Dermis microvascular lymphatic vessel endothelial cell (primary cell): ENCODE measurements around the gene FER. TPM values are rescaled to one million over a fixed set of nuclear protein-coding genes. Genes with fewer than 3 reads are reported as not detected.
"Not testable (repeated sequence)": the region's sequence is repeated elsewhere in the genome, so short reads cannot be mapped to it uniquely, and the experiment has no call there.

Experiments
- DNase-seq, 2 donors: peaks; one replicate each; pipeline versions ENCODE4 v3.0.0 to v3.0.0-alpha.2; 2010; ENCODE audit warnings: low read depth in 2 of 2
- total RNA-seq: library from RNA; depleted of rRNA; stranded (reverse); fragments of >200 nt; gene quantifications from 2 replicates; pipeline ENCODE4 v1.2.1, GENCODE V29; 2014

Gene FER
- total RNA-seq, 1 donor from 2014 or later, result 11.7 TPM

DNA sequence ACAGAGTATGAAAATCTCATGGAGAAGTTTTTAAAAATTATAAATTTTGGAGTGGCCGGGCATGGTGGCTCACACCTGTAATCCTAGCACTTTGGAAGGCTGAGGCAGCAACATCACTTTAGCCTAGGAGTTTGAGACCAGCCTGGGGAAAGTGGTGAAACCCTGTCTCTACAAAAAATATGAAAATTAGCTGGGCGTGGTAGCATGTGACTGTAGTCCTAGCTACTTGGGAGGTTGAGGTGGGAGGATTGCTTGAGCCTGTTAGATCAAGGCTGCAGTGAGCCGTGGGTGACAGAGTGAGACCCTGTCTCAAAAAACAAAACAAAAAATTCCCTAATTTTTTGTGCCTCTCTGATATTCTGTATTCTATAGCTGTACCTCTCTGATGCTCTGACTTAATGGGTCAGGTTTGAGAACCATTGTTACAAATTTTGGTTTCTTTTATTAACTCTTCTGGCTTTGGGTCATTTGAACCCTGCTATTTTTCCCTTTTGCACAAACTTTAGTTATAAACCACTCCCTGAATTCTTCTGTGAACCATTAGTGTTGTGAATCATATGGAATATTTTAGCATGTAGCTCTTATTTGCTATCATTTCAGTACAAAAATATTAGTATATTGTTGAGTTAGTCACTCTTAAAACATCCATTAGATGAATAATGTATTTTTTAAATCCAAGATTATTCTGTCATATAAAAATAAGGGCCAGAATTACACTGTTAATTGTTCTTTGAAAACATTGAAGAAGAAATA lies 51.0 kb downstream of the FER start:
- DNase-seq, result no peak

DNA sequence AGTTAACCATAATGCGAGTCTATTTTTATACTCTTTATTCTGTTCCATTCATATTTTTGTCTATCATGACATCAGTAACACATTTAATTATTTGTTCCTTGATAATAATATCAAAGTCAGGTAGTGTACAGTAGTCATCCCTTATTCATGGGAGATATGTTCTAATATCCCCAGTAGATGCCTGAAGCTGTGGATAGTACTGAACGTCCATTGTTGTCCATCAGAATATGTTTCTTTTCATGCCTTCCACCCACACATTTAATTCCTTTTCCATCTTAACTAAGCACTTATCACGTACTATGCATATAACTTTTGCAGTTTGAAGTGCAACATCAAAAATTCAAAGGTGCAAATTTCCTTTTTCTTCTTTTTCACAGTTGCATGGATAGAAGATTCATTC lies 53.6 kb downstream of the FER start:
- DNase-seq, result no peak

- peak; percentile 69 to 93 for DNase-seq
Measured at GRCh38 chr5:108801776-108802175, 54.1 kb downstream of the FER start.

- no peak for DNase-seq
Measured at GRCh38 chr5:108810717-108811116, 63.0 kb downstream of the FER start.

GRCh38 chr5:108813673-108814072 lies 66.0 kb downstream of the FER start:
- no peak for DNase-seq

GRCh38 chr5:108814551-108814950 lies 66.9 kb downstream of the FER start:
- no peak for DNase-seq

DNA sequence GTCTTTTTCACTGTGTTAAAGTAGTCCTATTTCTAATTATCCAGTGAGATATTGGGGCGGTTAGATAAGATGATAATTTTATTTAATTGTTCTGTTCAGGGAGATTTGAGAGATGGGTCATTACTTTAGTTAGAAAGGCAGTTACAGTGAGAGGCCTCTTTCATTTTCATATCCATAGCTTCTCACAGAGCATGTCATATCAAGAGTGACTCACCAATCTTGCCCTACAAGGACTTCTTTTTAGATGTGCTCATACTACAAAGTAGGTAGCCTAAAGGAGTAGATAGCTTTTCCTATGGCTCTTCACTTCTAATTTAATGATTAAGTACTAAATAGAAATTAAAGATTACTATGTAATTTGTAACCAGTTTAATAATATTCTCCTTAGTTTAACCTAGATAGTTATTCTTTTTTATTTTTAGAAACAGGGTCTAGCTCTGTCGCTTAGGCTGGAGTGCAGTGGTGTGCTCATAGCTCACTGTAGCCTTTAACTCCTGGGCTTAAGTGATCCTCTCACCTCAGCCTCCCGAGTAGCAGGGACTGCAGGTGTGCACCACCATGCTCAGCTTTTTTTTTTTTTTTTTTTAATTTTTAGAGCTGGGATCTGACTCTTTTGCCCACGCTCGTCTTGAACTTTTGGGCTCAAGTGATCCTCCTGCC lies 71.0 kb downstream of the FER start:
- DNase-seq, result no peak

DNA sequence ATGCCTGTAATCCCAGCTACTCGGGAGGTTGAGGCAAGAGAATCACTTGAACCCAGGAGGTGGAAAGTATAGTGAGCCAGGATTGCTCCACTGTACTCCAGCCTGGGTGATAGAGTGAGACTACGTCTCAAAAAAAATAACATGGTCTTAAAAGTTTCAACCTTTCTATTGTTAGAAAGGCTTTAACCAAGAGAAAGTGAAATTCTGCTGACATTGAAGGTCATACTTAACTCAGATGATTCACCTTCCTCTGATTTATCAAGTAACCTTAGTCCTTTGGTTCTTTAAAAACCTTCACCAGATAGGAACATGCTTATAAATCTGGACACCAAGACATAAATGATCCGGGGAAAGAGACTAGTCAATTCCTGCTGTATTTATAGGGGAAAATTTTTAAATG lies 73.3 kb downstream of the FER start:
- no peak for DNase-seq

DNA sequence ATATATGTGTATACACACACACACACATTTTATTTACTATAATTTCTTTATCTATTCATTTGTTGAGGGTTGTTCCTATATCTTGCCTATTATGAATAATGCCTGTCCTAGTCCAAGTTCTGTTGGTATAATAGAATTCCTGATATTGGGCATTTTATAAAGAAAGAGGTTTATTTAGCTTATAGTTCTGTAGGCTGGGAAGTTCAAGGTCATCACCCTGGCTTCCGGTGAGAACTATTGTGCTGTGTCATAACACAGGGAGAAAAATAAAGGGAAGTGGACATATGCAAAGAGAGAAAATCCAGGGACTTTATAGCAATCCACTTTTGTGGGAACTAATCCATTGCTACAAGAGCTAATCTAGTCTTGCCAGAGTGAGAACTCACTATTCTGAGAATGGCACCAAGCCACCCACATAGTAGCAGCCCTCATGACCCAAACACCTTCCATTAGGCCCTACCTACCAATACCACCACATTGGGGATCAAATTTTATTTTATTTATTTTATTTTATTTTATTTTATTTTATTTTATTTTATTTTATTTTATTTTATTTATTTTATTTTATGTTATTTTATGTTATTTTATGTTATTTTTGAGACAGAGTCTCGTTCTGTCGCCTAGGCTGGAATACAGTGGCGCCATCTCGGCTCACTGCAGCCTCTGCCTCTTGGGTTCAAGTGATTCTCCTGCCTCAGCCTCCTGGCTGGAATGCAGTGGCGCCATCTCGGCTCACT lies 74.7 kb downstream of the FER start:
- DNase-seq, result peak in 1 of 2 donors; percentile 14

- no peak for DNase-seq
Measured at GRCh38 chr5:108827131-108827530, 79.4 kb downstream of the FER start.

DNA sequence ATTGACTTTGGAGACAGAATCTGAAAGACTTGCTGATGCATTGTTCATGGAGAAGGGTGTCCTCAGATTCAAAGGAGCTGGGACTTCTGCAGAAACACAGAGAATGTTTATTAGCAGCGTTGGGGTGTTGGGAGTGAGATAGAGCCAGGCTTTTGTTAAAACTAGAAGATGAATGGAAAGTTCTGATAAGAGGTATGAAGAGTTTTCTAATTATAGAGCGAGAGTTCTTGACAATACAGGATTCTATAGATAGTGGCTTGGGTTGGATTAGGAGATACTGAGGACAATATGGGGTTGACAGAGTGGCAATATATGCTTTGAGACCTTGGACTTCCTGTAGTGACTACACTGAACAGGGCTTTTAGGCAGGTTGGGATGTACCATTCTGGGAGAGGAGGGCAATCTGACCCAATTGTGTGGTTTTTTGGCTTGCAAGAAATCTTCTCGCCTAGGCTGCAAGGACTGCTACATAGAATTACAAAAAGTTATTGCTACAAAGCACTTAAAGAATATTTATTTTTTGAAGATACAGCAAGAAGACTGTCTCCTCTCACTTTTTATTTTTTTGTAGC lies 83.1 kb downstream of the FER start:
- no peak for DNase-seq

DNA sequence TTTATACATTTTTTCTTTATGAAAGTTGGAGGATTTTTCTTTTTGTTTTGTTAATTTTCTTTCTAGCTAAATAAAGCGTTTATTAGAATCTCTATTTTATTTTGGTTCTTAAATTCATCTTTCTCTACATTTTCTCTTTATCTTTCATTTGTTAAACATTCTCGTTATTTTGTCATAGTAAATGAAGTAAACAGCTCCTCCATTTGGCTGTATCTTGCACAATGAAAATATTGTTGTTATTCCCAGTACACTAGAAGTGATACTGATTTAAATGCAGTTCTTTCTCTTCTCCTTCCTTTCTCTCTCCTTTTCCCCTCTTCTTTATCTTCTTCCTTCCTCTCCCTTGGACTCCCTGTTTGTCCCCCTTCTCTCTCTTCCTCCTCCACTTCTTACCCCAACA lies 88.8 kb downstream of the FER start:
- DNase-seq, result no peak

- DNase-seq, result not testable (repeated sequence)
Measured at GRCh38 chr5:108842260-108842941, 94.7 kb downstream of the FER start.

GRCh38 chr5:108851129-108851528 lies 103.4 kb downstream of the FER start:
- DNase-seq, result not testable (repeated sequence)

- DNase-seq, result no peak
Measured at GRCh38 chr5:108857905-108858304, 110.2 kb downstream of the FER start.

DNA sequence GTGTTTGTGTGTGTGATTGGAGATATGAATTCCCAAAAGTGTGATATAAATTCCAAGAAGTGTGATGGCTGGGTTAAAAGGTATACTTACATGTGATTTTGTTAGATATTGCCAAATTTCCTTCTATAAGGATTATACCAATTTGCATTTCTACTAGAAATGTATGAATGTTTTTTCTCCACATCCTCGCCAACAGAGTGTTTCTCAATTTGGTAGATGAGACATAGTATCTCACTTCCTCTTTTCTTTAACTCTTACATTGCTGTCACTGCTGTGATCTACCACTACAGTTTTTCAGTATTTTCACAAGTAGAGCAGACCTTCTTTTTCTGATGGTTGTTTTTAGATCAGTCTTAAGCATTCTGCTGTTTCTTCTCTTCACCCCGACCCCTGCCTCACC lies 111.3 kb downstream of the FER start:
- DNase-seq, result peak in 1 of 2 donors; percentile 6

DNA sequence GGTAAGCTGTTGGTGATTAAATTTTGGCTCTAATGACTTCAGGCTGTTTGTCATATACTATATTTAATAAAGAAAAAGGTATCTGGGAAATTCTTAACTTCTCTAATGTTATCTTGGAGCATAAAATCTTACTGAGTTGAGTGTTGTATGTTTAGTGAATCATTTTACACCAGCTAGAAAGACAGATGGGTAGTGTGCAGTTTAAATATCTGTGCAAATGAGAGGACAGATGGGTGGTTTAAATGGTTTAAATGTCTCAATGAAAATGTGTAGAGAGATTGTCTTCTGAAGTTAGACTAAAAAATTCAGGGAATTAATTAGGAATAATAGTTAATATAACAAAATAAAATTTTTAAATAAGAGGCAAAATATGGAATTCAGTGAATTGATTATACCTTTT lies 114.5 kb downstream of the FER start:
- no peak for DNase-seq

DNA sequence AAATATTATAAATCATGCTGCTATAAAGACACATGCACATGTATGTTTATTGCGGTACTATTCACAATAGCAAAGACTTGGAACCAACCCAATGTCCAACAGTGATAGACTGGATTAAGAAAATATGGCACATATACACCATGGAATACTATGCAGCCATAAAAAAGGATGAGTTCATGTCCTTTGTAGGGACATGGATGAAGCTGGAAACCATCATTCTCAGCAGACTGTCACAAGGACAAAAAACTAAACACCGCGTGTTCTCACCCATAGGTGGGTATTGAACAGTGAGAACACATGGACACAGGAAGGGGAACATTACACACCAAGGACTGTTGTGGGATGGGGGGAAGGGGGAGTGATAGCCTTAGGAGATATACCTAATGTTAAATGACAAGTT lies 118.4 kb downstream of the FER start:
- not testable (repeated sequence) for DNase-seq

DNA sequence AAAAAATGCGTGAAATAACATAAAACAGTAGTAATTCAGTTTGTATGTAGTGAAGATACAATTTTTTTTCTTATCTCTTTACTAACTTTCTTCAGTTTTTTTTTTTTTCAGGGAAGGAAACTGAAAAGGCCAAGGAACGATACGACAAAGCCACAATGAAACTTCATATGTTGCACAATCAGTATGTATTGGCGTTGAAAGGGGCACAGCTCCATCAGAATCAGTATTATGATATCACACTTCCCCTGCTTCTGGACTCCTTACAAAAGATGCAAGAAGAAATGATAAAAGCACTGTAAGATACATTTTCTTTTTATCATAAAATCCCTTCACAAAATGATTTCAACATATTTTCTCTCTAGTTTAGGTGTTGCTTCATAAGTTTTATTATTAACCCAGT lies 120.0 kb downstream of the FER start:
- no peak for DNase-seq

DNA sequence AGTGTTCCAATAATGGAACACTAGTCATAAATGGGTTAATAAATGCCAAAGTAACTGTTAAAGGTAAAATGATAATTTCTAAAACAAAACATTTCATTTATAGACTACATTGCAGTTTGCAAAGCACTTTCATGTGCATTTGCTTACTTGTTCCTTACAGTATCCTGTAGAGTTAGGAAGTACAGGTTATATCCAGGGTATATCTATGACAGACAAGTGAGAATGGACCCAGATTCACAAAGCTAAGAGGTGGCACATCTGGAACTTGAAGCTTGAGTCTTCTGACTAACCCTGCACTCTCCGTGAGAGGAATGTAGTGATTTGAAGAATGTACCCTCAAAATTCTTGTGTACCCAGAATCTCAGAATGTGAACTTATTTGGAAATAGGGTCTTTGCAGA lies 121.4 kb downstream of the FER start:
- no peak for DNase-seq

- DNase-seq, result no peak
Measured at GRCh38 chr5:108876451-108876850, 128.8 kb downstream of the FER start.

GRCh38 chr5:108878756-108879155 lies 131.1 kb downstream of the FER start:
- DNase-seq, result no peak
